Measurements from ENCODE around the gene FOXP1.

Gene FOXP1

DNA sequence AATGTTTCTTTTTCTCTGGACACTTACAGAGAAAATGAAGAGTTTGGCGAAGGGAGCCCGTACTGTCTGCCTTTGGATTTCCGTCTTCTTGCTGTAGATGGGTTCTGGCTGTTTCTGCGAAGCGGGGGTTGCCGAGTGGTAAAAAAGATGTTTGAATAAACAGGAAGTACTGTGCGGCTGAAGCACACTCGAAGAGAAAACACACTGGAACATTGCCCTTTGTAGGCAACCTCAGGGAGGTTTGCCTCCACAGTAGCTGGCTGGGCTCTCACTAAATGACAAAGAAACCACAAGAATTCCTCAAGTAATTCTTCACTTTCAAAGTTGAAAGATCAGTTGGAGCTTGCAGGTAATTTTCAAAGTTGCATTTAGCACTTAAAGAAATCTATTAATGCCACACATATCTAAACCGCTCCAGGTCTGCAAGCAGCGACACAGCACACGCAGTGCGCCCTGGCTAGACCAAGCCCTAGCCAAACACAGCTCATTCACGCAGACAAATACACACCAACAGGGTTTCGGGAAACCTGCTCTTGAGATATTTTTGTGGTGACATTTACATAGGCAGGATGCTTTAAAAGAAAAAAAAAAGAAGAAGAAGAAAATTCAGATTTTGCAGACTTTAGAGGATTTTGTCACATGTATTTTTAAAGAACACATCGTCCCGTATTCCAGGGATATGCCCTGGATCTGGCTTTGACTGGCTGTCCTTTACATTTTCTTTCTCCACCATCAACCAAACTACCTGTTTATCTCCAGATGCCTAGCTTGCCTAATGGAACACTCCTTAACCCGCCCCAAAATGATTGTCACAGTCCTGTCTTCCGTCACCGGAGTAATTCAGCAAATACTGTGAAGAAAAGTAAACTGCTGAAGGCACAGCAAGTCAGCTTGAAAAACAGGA lies 452.8 kb downstream of the FOXP1 start:
- Histone ChIP-seq H4K20me1 (ENCODE audit: low read depth, low read length) (no peaks in the 10 kb centered on the region), H3K9me2 (replicated peaks; ENCODE audit: insufficient read depth, low read length) (no peaks in the 10 kb centered on the region), H3K4me2 (ENCODE audit: low read depth, low read length, poor library complexity, severe bottlenecking) (peak overlapping the region; percentile 92), H3K9ac (ENCODE audit: low read length) (peak overlapping the region; percentile 61), H3K9me3 (ENCODE audit: insufficient read depth, low read length) (no peaks in the 10 kb centered on the region), H3K36me3 (ENCODE audit: low read length) (no peaks in the 10 kb centered on the region), H3K27ac (ENCODE audit: low read depth, low read length) (peak overlapping the region; percentile 68), H3F3A (ENCODE audit: insufficient read depth) (no peaks in the 10 kb centered on the region; the same call in 1 of the 2 replicates), H3K79me2 (ENCODE audit: insufficient read depth, low read length) (peaks cover 36% of the 10 kb centered on the region), H3K27me3 (ENCODE audit: low read length) (no peaks in the 10 kb centered on the region), H2AFZ (ENCODE audit: low read depth, low read length, severe bottlenecking) (peak overlapping the region; percentile 90), H3K4me3 (ENCODE audit: insufficient read depth, low read length, poor library complexity, severe bottlenecking) (peak overlapping the region; percentile 59)
- TF ChIP-seq, protein P1, sequence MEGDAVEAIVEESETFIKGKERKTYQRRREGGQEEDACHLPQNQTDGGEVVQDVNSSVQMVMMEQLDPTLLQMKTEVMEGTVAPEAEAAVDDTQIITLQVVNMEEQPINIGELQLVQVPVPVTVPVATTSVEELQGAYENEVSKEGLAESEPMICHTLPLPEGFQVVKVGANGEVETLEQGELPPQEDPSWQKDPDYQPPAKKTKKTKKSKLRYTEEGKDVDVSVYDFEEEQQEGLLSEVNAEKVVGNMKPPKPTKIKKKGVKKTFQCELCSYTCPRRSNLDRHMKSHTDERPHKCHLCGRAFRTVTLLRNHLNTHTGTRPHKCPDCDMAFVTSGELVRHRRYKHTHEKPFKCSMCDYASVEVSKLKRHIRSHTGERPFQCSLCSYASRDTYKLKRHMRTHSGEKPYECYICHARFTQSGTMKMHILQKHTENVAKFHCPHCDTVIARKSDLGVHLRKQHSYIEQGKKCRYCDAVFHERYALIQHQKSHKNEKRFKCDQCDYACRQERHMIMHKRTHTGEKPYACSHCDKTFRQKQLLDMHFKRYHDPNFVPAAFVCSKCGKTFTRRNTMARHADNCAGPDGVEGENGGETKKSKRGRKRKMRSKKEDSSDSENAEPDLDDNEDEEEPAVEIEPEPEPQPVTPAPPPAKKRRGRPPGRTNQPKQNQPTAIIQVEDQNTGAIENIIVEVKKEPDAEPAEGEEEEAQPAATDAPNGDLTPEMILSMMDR (IDR thresholded peaks at IDR 0.05; ENCODE audit: insufficient read depth, low read length, poor library complexity, severe bottlenecking) = no peak
- TF ChIP-seq EZH2phosphoT487 (conservative IDR thresholded peaks at IDR 0.05; ENCODE audit: low read length) = no peak

- Histone ChIP-seq H3K9me3 (ENCODE audit: insufficient read depth, low read length) (no peaks in the 10 kb centered on the region), H3K27me3 (ENCODE audit: low read length) (no peaks in the 10 kb centered on the region), H4K20me1 (ENCODE audit: low read depth, low read length) (no peaks in the 10 kb centered on the region), H3F3A (ENCODE audit: insufficient read depth) (no peaks in the 10 kb centered on the region; the same call in 1 of the 2 replicates), H3K79me2 (ENCODE audit: insufficient read depth, low read length) (peaks cover 45% of the 10 kb centered on the region), H2AFZ (ENCODE audit: low read depth, low read length, severe bottlenecking) (peak overlapping the region; percentile 90), H3K36me3 (ENCODE audit: low read length) (no peaks in the 10 kb centered on the region), H3K9ac (ENCODE audit: low read length) (peak overlapping the region; percentile 61), H3K4me3 (ENCODE audit: insufficient read depth, low read length, poor library complexity, severe bottlenecking) (peak overlapping the region; percentile 59), H3K4me2 (ENCODE audit: low read depth, low read length, poor library complexity, severe bottlenecking) (peak overlapping the region; percentile 92), H3K9me2 (replicated peaks; ENCODE audit: insufficient read depth, low read length) (no peaks in the 10 kb centered on the region), H3K27ac (ENCODE audit: low read depth, low read length) (peak overlapping the region; percentile 68)
- TF ChIP-seq, protein P1 (IDR thresholded peaks at IDR 0.05; ENCODE audit: insufficient read depth, low read length, poor library complexity, severe bottlenecking) = no peak
- TF ChIP-seq EZH2phosphoT487 (conservative IDR thresholded peaks at IDR 0.05; ENCODE audit: low read length) = no peak
Observed at GRCh38 chr3:71129611-71130431, 453.7 kb downstream of the FOXP1 start.

GRCh38 chr3:71128961-71129360 lies 454.6 kb downstream of the FOXP1 start:
- Histone ChIP-seq H3K4me3 (ENCODE audit: insufficient read depth, low read length, poor library complexity, severe bottlenecking) (peak overlapping the region; percentile 59), H3K4me2 (ENCODE audit: low read depth, low read length, poor library complexity, severe bottlenecking) (peak overlapping the region; percentile 92), H3K9ac (ENCODE audit: low read length) (peak overlapping the region; percentile 61), H3K27me3 (ENCODE audit: low read length) (no peaks in the 10 kb centered on the region), H3K9me2 (replicated peaks; ENCODE audit: insufficient read depth, low read length) (no peaks in the 10 kb centered on the region), H3F3A (ENCODE audit: insufficient read depth) (no peaks in the 10 kb centered on the region; the same call in 1 of the 2 replicates), H3K27ac (ENCODE audit: low read depth, low read length) (peak overlapping the region; percentile 68), H2AFZ (ENCODE audit: low read depth, low read length, severe bottlenecking) (peak overlapping the region; percentile 90), H3K9me3 (ENCODE audit: insufficient read depth, low read length) (no peaks in the 10 kb centered on the region), H3K79me2 (ENCODE audit: insufficient read depth, low read length) (peaks cover 52% of the 10 kb centered on the region), H3K36me3 (ENCODE audit: low read length) (no peaks in the 10 kb centered on the region), H4K20me1 (ENCODE audit: low read depth, low read length) (no peaks in the 10 kb centered on the region)
- no peak for TF ChIP-seq EZH2phosphoT487 (conservative IDR thresholded peaks at IDR 0.05; ENCODE audit: low read length)
- TF ChIP-seq, protein P1 (IDR thresholded peaks at IDR 0.05; ENCODE audit: insufficient read depth, low read length, poor library complexity, severe bottlenecking) = no peak

Data from SU-DHL-6 (cell line).